ENCODE measurements around the gene PRPF8.

Gene PRPF8

DNA sequence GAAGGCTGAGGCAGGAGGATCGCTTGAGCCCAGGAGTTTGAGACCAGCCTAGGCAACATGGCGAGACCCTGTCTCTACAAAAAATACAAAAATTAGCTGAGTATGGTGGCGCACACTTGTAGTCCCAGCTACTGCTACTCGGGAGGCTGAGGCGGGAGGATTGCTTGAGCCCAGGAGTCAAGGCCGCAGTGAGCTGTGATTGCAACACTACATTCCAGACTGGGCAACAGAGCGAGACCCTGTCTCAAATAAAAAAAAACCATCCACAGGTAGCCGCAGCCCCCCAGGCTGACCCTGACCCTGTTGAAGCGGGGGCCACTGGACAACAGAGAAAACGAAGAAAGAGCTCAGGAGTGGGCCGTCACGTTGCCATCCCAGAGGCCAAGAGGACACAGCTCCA is 60.0 kb downstream of the PRPF8 start:
- DNase-seq: no peak

DNA sequence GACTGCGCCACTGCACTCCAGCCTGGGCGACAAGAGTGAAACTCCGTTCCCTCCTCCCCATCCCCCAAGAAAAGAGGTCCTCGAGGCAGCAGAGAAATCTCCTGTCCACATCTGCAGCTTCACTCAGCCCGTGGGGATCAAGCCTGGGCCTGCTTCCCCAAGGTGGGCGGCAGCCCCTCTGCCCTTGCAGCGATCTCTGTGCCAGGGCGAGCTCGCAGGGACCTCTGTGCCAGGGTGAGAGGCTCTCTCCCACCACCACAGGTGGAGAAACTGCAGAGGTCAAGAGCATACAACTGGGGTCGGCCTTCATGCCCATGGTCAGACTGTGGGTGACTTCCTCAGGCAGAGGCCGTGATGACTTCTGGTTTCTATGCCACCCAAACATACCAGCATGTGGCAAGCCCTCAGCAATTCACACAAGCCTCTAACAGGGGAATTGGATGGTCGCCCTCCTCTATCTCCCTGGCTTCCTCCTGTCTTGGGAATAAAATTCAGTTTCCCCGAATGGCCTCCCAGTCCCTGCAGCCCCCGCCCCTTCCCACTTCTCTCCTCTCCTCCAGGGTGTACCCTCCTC is 61.5 kb downstream of the PRPF8 start:
- DNase-seq: no peak

DNA sequence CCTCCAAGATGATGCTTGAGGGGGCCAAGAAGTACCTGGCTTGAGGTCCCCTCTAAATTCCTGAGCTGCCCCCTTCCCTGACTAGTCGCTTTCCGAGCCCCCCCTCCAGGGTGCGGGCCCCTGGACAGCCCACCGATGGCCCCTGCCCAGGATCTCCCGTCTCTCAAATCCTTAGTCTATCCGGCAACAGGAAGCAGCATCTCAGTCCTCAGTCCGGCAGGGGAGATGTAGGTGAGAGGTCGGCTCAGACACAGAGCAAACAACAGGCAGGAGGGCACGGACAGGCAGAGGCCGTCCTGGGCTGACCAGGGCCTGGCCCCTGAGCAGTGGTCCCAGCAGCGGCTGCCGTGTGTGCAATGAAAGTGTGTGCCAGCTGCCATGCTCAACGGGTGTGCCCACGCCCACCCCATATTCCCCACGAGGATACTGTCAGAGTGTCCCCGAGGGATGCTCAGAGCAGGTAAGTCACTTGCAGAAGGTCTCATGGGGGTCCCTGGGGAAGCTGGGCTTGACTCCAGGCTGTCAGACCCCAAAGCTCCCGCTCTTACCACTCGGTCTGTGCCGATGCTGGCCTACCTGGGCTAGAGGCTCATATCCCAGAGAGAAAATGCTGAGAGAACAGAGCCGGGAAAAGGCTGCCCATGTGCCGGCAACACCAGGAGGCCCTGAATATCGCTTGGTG is 63.3 kb downstream of the PRPF8 start:
- DNase-seq: no peak

DNA sequence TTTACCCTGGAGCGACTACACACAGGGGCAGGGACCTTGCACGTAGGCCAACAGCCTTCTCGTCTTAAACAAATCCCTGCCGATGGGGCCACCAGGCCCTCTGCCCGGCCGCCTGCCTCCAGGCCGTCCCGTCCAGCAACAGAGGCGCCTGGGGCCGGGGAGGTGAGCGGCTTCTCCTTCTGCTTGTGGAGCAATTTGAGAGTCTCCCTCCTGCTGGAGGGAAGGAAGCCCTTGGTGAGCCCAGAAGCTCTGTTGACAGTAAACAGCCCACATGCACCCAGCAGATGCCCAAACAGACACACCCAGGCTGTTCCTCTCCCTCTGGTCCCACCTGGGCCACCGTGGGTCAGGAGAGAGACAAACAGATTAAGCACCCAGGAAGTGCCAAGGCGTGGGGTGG is 64.2 kb downstream of the PRPF8 start:
- no peak for DNase-seq

DNA sequence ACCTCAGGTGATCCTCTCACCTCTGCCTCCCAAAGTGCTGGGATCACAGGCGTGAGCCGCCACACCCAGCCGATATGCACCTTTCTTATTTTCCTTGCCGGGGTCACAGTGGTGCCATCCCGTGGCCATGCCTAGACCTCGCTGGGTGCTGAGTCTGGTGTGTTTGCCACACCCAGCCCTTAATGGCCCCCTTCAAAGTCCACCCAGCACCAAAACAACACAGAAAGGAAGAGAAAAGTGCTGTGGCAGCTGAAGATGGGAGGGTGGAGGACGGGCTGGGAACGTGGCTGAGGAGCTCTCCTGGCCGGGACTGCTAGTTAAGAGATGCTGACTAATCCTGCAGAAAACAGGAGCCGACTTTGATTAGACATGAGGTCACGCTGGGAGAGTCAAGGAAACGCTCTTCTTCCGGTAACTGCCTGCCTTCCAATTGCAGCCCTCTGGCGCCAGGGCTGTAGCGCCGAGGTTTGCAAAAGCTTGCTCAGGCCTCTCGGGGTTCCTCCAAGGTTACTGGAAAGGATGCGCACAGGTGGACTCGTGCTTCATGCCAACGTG is 67.0 kb downstream of the PRPF8 start:
- no peak for DNase-seq

DNA sequence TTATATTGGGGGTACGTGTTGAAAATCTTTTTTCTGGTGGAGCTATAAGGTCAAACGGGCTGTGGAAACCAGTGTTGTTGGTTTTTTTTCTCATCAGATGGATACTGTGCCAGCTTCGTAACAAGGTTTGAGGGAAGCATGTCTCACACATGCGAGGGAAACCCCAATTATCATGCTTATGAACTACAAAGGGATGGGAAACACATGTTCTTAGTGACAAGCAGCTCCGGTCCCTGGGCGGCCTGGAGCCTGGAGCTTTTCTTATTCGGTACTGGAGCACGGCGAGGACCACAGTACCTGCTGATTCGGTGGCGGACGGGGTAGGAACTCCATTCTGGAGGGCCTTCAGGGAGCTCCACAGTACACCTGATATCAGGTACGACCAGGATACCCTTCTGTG is 68.6 kb downstream of the PRPF8 start:
- no peak for DNase-seq

DNA sequence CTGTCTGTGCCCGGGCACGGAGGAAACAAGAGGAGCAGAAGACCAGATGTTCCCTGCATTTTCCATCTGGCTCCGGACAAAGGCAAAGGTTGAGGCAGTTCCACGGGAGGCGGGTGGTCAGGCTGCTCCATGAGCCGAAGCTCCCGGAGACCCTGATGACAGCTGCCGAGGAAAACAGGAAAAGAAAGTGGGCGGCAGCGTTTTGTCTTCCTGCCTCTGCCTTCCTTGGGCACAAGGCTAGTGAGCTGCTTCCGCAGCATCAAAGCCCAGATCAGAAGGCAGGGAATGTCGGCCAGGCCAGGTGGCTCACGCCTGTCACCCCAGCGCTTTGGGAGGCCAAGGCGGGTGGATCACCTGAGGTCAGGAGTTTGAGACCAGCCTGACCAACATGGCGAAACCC is 72.3 kb downstream of the PRPF8 start:
- DNase-seq: no peak

DNA sequence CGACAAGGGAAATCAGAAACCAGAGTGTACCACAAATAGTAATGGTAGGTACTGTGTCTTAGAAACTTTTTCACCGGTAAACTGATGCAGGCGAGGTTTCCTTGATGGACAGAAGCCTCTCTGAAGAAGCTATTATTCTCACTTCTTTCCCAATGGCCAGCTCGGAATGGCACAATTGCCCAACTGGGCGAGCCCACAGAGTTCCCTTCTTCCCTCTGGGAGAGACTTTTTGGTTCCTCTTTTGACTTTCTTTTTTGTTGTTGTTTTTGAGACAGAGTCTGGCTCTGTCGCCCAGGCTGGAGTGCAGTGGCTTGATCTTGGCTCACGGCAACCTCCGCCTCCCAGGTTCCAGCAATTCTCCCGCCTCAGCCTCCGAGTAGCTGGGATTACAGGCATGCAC is 73.0 kb downstream of the PRPF8 start:
- DNase-seq: no peak

DNA sequence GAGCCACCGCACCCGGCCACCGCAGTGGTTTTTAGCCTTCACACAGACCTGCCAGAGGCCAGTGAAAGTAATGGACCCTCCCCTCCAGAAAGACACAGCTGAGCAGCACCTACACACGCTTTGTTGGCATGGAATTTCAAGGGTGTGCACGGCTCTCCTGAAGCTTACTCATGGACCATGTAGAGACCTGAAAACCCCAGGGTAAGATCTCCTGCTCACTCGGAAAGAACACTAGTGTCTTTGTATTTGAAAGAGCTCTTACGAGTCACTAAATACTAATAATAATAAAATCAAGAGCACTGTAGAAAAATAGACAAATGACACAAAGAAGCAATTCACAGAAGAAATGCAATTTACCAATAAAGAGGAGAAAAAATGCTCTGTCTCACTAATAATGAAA is 76.0 kb downstream of the PRPF8 start:
- DNase-seq: no peak

DNA sequence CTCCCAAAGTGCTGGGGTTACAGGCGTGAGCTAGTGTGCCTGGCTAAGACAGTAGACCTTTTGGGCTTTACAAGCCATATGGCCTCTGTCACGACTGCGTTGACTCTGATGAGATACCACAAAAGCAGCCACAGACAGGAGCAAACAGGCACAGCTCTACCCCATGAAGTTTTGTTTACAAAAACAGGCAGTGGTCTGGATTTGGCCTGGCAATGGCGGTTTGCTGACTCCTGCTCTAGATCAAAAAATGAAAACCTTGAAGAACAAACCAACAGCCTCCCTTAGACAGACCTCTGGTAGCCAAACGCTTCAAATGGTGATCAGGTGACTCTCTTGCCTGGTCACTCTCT is 76.7 kb downstream of the PRPF8 start:
- DNase-seq: no peak

DNA sequence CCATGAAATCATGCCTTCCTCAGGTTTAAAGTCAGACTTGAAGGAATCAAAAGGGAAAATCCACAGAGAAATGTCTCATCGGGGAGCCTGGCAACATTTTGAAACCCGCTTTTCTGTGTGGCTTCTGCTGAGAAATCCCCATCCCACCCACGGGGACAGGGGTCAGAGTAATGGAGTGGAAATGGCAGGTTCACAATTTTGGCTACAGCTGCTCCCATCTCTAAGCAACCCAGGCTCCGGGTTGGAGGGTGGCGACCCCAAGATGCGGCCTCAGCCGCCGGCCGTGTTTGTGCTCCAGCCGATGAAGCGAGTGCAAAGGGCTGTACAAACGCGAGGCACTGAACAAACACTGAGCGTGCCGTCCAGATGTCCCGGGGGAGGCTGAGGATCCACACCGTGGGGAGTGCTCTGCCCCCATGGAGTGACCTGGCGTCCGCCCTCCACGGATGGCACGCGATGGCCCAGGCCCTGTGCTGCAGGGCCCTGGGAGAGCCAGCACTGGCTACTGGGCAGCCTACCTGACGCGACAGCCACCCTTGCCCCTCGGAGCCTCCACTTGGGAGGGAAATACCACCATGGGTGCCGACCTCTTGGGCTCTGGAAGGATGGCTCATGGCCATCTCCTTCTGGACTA is 78.2 kb downstream of the PRPF8 start:
- no peak for DNase-seq

DNA sequence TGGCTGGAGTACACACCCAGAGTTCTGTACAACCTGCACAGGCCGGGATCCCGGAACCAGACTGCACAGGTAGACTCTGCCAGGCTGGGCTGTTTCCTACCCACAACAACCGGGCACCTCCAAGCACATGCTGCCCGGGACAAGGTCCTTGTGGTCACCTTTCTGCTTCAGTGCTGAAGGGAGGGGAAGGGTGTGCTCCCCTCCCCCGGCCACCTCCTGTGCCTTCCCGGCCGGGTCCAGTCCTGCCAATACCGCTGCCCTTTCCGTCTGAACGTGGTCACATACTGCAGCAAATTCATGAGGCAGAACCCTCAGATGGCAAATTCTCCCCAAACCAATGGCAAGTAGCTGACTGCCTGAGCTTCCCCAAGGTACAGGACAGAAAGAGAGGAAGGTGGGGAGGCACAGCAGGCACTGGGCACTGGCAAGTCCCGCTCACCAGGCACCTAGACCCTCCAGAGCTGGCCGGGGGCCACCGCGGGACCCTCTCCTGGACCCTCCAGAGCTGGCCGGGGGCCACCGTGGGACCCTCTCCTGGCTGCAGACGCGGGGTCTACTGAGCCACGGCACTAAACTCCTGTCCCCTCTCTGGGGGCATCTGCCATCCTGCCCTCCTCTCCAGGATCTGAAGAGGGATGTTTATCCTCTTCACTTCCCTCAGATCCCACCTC is 78.9 kb downstream of the PRPF8 start:
- no peak for DNase-seq

DNA sequence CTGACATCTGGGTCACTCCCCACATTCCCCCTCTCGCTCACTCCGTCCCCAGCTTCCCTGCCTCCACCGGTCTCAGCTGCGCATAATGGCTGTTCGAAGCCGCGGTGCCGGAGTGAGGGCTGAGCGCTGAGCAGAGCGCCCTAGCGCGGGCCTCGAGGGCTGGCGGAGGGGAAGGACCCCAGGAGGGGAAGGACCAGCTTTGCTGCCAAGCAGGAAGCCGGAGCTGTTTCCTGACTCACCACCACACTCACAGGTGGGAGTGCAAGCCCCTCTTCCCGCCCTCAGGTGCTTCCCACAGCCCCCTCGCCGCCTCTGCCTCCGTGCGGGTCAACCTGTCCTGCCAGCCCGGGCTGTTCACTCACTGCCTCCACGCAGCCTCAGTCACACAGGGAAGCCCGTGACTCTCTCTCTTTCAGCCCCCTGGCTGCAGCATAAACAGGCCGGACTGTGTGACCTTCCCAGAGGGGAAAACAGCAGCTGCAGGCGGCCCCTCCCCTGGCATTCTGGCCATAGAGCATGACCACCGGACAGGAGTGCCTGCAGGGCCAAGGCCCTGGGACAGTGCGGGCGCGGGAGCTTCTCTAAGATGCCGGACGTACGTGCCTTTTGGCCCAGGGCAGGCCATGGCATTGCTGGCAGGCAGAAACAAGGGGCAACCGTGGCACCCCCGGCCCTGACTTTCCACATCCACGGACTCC is 79.7 kb downstream of the PRPF8 start:
- DNase-seq: no peak

DNA sequence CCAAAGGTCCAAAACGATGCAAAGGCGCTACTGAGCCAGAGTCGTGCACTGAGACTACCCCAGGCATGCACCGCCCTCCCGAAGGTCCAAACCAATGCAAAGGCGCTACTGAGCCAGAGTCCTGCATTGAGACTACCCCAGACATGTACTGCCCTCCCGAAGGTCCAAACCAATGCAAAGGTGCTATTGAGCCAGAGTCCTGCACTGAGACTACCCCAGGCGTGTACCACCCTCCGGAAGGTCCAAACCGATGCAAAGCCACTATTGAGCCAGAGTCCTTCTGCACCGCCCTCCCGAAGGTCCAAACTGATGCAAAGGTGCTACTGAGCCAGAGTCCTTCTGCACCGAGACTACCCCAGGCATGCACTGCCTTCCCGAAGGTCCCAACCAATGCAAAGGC is 83.1 kb downstream of the PRPF8 start:
- no peak for DNase-seq

Data from NCI-H748 treated with DMSO at 0.1 percent for 48 hours (cell line).